Left ventricle myocardium inferior (tissue), 1 donor: ENCODE data around the gene MMAA. TPM values are rescaled to one million over a fixed set of nuclear protein-coding genes. Genes with fewer than 3 reads are reported as not detected.

ENCODE experiments used
- DNase-seq: peaks from one replicate; pipeline ENCODE4 v3.0.0-alpha.2; 2020
- H3K27ac ChIP-seq: fragments of 200-600 bp; replicated peaks from 2 replicates; pipeline ENCODE4 v1.8.0; 2021
- H3K27me3 ChIP-seq: fragments of 200-600 bp; 2 replicates; pipeline ENCODE4 v1.8.0; 2021; ENCODE audit warnings: low read depth
- H3K36me3 ChIP-seq: fragments of 200-600 bp; 2 replicates; pipeline ENCODE4 v1.8.0; 2021
- H3K4me1 ChIP-seq: fragments of 200-600 bp; 2 replicates; pipeline ENCODE4 v1.8.0; 2021
- H3K4me3 ChIP-seq: fragments of 200-600 bp; 2 replicates; pipeline ENCODE4 v1.8.0; 2021; ENCODE audit warnings: mild to moderate bottlenecking, moderate library complexity
- H3K9me3 ChIP-seq: fragments of 200-600 bp; replicated peaks from 2 replicates; pipeline ENCODE4 v1.8.0; 2021
- intact Hi-C: fragments of 100-400 bp; cut with micrococcal nuclease; formaldehyde crosslinking; loops from one replicate; pipeline ENCODE4 v1.11.0; 2022
- total RNA-seq: library from RNA; stranded (reverse); fragmentation: NEBNext Ultra II Directional; extraction: Animal tissue kit (Norgen Biotek cat#: 25700); gene quantifications from one replicate; pipeline ENCODE4 v1.2.1, GENCODE V29; 2021
- TF ChIP-seq, protein P1 (sequence below): fragments of 200-600 bp; IDR thresholded peaks from 2 replicates; pipeline ENCODE4 v1.8.0; 2021; ENCODE audit warnings: antibody characterized with exemption, mild to moderate bottlenecking, borderline replicate concordance
- donor health status: DM: no; HTN: yes; CAD: no; lungs with severe emphysema.

Gene MMAA
- total RNA-seq, 1 donor from 2014 or later, result 7.2 TPM

DNA sequence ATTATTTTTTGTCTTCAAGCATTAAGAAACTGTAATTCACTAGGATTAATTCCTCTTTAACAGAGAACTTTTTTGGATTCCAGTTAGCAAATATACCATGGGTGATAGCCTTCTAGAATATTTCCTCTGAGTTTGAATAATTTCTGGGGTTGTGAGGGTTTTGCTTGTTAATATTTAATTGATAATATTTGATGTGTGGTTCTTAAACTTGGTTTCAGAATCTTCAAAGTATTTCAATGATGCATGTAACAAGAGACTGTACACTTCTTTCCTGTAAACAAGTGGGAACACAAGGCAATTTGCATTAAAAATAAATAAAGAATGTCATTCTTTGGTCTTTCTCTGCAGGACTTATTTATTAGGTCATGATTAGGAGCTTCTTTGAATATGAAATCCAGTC, 51.2 kb downstream of the MMAA start:
- Histone ChIP-seq H3K36me3 (no peaks in the 10 kb centered on the region), H3K27me3 (no peaks in the 10 kb centered on the region), H3K9me3 (no peaks in the 10 kb centered on the region), H3K27ac (no peak overlapping the region), H3K4me1 (no peaks in the 10 kb centered on the region), H3K4me3 (no peak overlapping the region)
- intact Hi-C loops, result no loop called here
- TF ChIP-seq, protein P1, sequence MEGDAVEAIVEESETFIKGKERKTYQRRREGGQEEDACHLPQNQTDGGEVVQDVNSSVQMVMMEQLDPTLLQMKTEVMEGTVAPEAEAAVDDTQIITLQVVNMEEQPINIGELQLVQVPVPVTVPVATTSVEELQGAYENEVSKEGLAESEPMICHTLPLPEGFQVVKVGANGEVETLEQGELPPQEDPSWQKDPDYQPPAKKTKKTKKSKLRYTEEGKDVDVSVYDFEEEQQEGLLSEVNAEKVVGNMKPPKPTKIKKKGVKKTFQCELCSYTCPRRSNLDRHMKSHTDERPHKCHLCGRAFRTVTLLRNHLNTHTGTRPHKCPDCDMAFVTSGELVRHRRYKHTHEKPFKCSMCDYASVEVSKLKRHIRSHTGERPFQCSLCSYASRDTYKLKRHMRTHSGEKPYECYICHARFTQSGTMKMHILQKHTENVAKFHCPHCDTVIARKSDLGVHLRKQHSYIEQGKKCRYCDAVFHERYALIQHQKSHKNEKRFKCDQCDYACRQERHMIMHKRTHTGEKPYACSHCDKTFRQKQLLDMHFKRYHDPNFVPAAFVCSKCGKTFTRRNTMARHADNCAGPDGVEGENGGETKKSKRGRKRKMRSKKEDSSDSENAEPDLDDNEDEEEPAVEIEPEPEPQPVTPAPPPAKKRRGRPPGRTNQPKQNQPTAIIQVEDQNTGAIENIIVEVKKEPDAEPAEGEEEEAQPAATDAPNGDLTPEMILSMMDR, result no peak
- DNase-seq, result no peak

- TF ChIP-seq, protein P1, result no peak
- Histone ChIP-seq H3K4me1 (peaks cover 24% of the 10 kb centered on the region), H3K9me3 (peaks cover 17% of the 10 kb centered on the region), H3K4me3 (no peak overlapping the region), H3K27ac (peak overlapping the region; percentile 54), H3K36me3 (no peaks in the 10 kb centered on the region), H3K27me3 (no peaks in the 10 kb centered on the region)
- intact Hi-C loops, result no loop called here
- DNase-seq, result peak; percentile 24
Observed at GRCh38 chr4:145679520-145679919, 60.3 kb downstream of the MMAA start.

DNA sequence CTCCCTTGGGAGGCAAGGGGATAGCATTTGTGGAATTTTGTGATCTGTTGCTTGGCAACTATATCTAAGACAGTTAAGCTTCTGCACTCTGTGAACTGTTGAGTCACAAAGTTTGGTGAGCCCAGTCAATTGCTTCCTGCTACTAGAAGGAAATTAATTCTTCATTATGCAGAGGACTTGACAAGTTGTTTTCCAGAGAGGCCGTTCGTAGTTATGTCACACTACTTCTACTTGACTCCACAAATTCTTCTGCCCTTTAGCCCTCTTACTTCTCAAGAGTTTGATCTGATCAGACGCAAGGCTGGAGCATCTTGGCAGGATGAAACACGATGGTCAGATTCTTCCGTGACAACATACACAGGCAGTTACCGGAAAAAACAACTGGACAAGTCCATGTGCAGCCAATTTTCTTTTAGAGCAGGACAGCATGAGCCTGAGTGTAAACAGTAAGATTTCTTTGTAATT, 60.8 kb downstream of the MMAA start, which contains the start of gene C4orf51:
Gene C4orf51, plus strand, starts transcription at position 156 of the 465 bp plus-strand sequence. Its CDS starts 58 bp downstream, at position 214.
- intact Hi-C loops, result no loop called here
- no peak for DNase-seq
- TF ChIP-seq, protein P1, result no peak

GRCh38 chr4:145680902-145681301, 61.7 kb downstream of the MMAA start:
- intact Hi-C loops, result no loop called here
- Histone ChIP-seq H3K9me3 (peaks cover 17% of the 10 kb centered on the region), H3K36me3 (no peaks in the 10 kb centered on the region), H3K27me3 (no peaks in the 10 kb centered on the region), H3K4me3 (no peak overlapping the region), H3K27ac (no peak overlapping the region), H3K4me1 (peaks cover 24% of the 10 kb centered on the region)
- TF ChIP-seq, protein P1, result no peak
- DNase-seq, result no peak

More for the DNA sequence above, 60.8 kb downstream of the MMAA start, which contains the start of gene C4orf51:
- Histone ChIP-seq H3K4me1 (peaks cover 24% of the 10 kb centered on the region), H3K27me3 (no peaks in the 10 kb centered on the region), H3K27ac (peak within 1 kb of the TSS; percentile 54), H3K36me3 (no peaks in the 10 kb centered on the region), H3K9me3 (peaks cover 17% of the 10 kb centered on the region), H3K4me3 (no peak within 1 kb of the TSS)

DNA sequence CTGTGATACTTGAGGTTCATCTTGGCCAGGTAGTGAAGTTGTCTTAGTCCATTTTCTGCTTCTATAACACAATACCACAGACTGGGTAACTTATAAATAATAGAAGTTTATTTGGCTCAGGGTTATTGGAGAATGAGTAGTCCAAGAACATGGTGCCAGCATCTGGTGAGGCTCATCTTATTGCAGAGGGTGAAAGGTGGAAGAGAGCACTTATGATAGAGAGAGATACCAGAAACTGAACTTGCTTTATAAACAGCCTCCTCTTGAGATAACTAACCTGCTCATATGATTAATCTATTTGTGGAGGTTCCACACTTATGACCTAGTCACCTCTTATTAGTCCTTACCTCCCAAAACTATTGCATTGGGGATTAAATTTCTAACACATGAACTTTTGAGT, 62.3 kb downstream of the MMAA start:
- Histone ChIP-seq H3K4me3 (no peak overlapping the region), H3K36me3 (no peaks in the 10 kb centered on the region), H3K9me3 (peaks cover 16% of the 10 kb centered on the region), H3K27me3 (no peaks in the 10 kb centered on the region), H3K4me1 (peaks cover 24% of the 10 kb centered on the region), H3K27ac (no peak overlapping the region)
- intact Hi-C loops, result no loop called here
- no peak for DNase-seq
- TF ChIP-seq, protein P1, result no peak
